KMS-11 (cell line): Measurements from ENCODE around the gene ATG4D.

Experiments used
- H2AFZ ChIP-seq: fragments of 200-600 bp; sonication (generic); 2 replicates; pipeline ENCODE4 v1.6.1; 2016; ENCODE audit warnings: antibody characterized with exemption, mixed run types, low read depth
- H3K27ac ChIP-seq: fragments of 200-600 bp; sonication (generic); 2 replicates; pipeline ENCODE4 v1.6.1; 2016; ENCODE audit warnings: mild to moderate bottlenecking, mixed run types
- H3K27me3 ChIP-seq: fragments of 200-600 bp; sonication (generic); 2 replicates; pipeline ENCODE4 v1.6.1; 2017; ENCODE audit warnings: mild to moderate bottlenecking, low read depth, mixed run types, moderate library complexity; ENCODE audit not compliant: insufficient read depth
- H3K36me3 ChIP-seq: fragments of 200-600 bp; sonication (generic); 2 replicates; pipeline ENCODE4 v1.6.1; 2017; ENCODE audit warnings: mild to moderate bottlenecking, mixed run types; ENCODE audit not compliant: insufficient read depth
- H3K4me1 ChIP-seq: fragments of 200-600 bp; sonication (generic); 2 replicates; pipeline ENCODE4 v1.6.1; 2016; ENCODE audit warnings: mild to moderate bottlenecking, low read depth, mixed run types; ENCODE audit not compliant: poor library complexity, severe bottlenecking
- H3K4me2 ChIP-seq: fragments of 200-600 bp; sonication (generic); 2 replicates; pipeline ENCODE4 v1.7.0; 2016; ENCODE audit warnings: mild to moderate bottlenecking, mixed run types
- H3K4me3 ChIP-seq: fragments of 200-600 bp; sonication (generic); IDR thresholded peaks from 2 replicates; pipeline ENCODE4 v1.6.1; 2017; ENCODE audit warnings: low read depth, low read length, mixed read lengths; ENCODE audit not compliant: insufficient read depth
- H3K79me2 ChIP-seq: fragments of 200-600 bp; sonication (generic); 2 replicates; pipeline ENCODE4 v1.6.1; 2016; ENCODE audit warnings: low read depth, mixed run types; ENCODE audit not compliant: insufficient read depth
- H3K9ac ChIP-seq: fragments of 200-600 bp; sonication (generic); 2 replicates; pipeline ENCODE4 v1.6.1; 2016; ENCODE audit warnings: mild to moderate bottlenecking, mixed run types
- H4K20me1 ChIP-seq: fragments of 200-600 bp; sonication (generic); 2 replicates; pipeline ENCODE4 v1.6.1; 2016; ENCODE audit warnings: mild to moderate bottlenecking, mixed run types; ENCODE audit not compliant: insufficient read depth
- CTCF ChIP-seq: fragments of 200-600 bp; sonication (generic); conservative IDR thresholded peaks from 2 replicates; pipeline ENCODE4 v1.6.1; 2017; ENCODE audit warnings: low read depth, mild to moderate bottlenecking, antibody characterized with exemption, low read length, moderate library complexity, mixed read lengths

Gene ATG4D

GRCh38 chr19:10517760-10518443 is 25.8 kb upstream of the ATG4D start:
- Histone ChIP-seq H3K79me2 (no peaks in the 10 kb centered on the region), H3K4me1 (no peaks in the 10 kb centered on the region), H3K4me2 (no peak overlapping the region), H3K4me3 (no peak overlapping the region), H3K27me3 (peaks cover 19% of the 10 kb centered on the region), H3K27ac (no peak overlapping the region), H3K9ac (no peak overlapping the region), H4K20me1 (no peaks in the 10 kb centered on the region), H2AFZ (no peak overlapping the region), H3K36me3 (no peaks in the 10 kb centered on the region)
- no peak for TF ChIP-seq CTCF

- TF ChIP-seq CTCF: no peak
- Histone ChIP-seq H3K36me3 (no peaks in the 10 kb centered on the region), H3K4me2 (no peak overlapping the region), H4K20me1 (no peaks in the 10 kb centered on the region), H3K79me2 (no peaks in the 10 kb centered on the region), H3K4me1 (no peaks in the 10 kb centered on the region), H2AFZ (no peak overlapping the region), H3K27ac (no peak overlapping the region), H3K4me3 (no peak overlapping the region), H3K27me3 (peaks cover 19% of the 10 kb centered on the region), H3K9ac (no peak overlapping the region)
Observed at GRCh38 chr19:10518444-10519361, 25.0 kb upstream of the ATG4D start.

- Histone ChIP-seq H3K27ac (no peak overlapping the region), H3K36me3 (no peaks in the 10 kb centered on the region), H3K79me2 (no peaks in the 10 kb centered on the region), H3K4me1 (no peaks in the 10 kb centered on the region), H3K27me3 (peaks cover 19% of the 10 kb centered on the region), H3K4me3 (no peak overlapping the region), H4K20me1 (no peaks in the 10 kb centered on the region), H2AFZ (no peak overlapping the region), H3K4me2 (no peak overlapping the region), H3K9ac (no peak overlapping the region)
- TF ChIP-seq CTCF: no peak
Observed at GRCh38 chr19:10519421-10519820, 24.3 kb upstream of the ATG4D start.

- Histone ChIP-seq H3K79me2 (no peaks in the 10 kb centered on the region), H3K4me1 (no peaks in the 10 kb centered on the region), H4K20me1 (no peaks in the 10 kb centered on the region), H3K9ac (no peak overlapping the region), H3K4me3 (no peak overlapping the region), H3K27ac (no peak overlapping the region), H2AFZ (no peak overlapping the region), H3K27me3 (peaks cover 19% of the 10 kb centered on the region), H3K4me2 (no peak overlapping the region), H3K36me3 (no peaks in the 10 kb centered on the region)
- no peak for TF ChIP-seq CTCF
Observed at GRCh38 chr19:10520652-10521318, 22.9 kb upstream of the ATG4D start.
